ENCODE measurements around the gene ADAMTS8.

DNA sequence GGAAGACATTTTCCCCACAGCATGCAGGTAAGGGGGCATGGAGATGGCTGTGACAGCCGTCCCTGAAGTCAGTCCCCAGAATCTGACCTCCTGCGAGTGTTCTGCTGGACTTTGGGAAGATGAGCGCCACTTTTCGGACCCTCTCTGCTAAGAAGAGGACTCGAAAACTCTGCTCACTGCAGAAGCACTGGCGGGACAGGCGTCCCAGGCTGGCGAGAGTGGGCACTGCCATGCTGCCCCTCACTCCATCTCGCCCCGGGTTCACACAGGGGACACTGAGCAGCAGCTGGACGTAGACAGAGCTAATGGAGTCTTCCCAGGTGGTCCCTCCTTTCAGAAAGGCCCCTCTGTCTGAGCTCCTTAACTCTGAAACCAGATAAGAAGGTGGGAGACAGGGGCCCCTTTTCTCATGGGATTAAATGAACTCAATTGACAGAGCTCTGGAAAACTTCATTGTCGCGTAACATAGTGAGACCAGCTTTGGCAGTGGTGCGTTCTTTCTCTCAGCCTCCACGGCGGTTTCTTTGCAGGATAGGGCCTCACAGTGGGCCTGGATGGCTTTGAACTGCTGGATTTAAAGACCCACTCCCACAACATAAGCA is 4.8 kb downstream of the ADAMTS8 start:
- TF ChIP-seq POLR2AphosphoS5 (IDR thresholded peaks at IDR 0.05; ENCODE audit: low read depth, low read length) (no peak), EZH2phosphoT487 (IDR thresholded peaks at IDR 0.05; ENCODE audit: borderline replicate concordance, low read depth) (no peak), EP300 (IDR thresholded peaks at IDR 0.05; ENCODE audit: borderline replicate concordance in 1 of 2, low read depth in 1 of 2, low read length in 1 of 2) (no peak), JUND (IDR thresholded peaks at IDR 0.05) (no peak), TCF12 (IDR thresholded peaks at IDR 0.05) (no peak), RAD21 (IDR thresholded peaks at IDR 0.05; ENCODE audit: low read length) (no peak), NRF1 (IDR thresholded peaks at IDR 0.05; ENCODE audit: low read depth, low read length) (no peak), RCOR1 (IDR thresholded peaks at IDR 0.05; ENCODE audit: low read length) (no peak)
- TF ChIP-seq, protein P1, sequence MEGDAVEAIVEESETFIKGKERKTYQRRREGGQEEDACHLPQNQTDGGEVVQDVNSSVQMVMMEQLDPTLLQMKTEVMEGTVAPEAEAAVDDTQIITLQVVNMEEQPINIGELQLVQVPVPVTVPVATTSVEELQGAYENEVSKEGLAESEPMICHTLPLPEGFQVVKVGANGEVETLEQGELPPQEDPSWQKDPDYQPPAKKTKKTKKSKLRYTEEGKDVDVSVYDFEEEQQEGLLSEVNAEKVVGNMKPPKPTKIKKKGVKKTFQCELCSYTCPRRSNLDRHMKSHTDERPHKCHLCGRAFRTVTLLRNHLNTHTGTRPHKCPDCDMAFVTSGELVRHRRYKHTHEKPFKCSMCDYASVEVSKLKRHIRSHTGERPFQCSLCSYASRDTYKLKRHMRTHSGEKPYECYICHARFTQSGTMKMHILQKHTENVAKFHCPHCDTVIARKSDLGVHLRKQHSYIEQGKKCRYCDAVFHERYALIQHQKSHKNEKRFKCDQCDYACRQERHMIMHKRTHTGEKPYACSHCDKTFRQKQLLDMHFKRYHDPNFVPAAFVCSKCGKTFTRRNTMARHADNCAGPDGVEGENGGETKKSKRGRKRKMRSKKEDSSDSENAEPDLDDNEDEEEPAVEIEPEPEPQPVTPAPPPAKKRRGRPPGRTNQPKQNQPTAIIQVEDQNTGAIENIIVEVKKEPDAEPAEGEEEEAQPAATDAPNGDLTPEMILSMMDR (IDR thresholded peaks at IDR 0.05), result no peak
- TF ChIP-seq, protein P2, sequence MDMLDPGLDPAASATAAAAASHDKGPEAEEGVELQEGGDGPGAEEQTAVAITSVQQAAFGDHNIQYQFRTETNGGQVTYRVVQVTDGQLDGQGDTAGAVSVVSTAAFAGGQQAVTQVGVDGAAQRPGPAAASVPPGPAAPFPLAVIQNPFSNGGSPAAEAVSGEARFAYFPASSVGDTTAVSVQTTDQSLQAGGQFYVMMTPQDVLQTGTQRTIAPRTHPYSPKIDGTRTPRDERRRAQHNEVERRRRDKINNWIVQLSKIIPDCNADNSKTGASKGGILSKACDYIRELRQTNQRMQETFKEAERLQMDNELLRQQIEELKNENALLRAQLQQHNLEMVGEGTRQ (IDR thresholded peaks at IDR 0.05; ENCODE audit: borderline replicate concordance, low read depth, low read length), result no peak
- TF ChIP-seq, protein P3, sequence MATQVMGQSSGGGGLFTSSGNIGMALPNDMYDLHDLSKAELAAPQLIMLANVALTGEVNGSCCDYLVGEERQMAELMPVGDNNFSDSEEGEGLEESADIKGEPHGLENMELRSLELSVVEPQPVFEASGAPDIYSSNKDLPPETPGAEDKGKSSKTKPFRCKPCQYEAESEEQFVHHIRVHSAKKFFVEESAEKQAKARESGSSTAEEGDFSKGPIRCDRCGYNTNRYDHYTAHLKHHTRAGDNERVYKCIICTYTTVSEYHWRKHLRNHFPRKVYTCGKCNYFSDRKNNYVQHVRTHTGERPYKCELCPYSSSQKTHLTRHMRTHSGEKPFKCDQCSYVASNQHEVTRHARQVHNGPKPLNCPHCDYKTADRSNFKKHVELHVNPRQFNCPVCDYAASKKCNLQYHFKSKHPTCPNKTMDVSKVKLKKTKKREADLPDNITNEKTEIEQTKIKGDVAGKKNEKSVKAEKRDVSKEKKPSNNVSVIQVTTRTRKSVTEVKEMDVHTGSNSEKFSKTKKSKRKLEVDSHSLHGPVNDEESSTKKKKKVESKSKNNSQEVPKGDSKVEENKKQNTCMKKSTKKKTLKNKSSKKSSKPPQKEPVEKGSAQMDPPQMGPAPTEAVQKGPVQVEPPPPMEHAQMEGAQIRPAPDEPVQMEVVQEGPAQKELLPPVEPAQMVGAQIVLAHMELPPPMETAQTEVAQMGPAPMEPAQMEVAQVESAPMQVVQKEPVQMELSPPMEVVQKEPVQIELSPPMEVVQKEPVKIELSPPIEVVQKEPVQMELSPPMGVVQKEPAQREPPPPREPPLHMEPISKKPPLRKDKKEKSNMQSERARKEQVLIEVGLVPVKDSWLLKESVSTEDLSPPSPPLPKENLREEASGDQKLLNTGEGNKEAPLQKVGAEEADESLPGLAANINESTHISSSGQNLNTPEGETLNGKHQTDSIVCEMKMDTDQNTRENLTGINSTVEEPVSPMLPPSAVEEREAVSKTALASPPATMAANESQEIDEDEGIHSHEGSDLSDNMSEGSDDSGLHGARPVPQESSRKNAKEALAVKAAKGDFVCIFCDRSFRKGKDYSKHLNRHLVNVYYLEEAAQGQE (IDR thresholded peaks at IDR 0.05; ENCODE audit: low read depth, low read length), result no peak
